Endothelial cell (in vitro differentiated cells): ENCODE measurements around the gene PHRF1. TPM values are rescaled to one million over a fixed set of nuclear protein-coding genes. Genes with fewer than 3 reads are reported as not detected.
"Not testable (repeated sequence)": the region's sequence is repeated elsewhere in the genome, so short reads cannot be mapped to it uniquely, and the experiment has no call there.

ENCODE experiments used
- DNase-seq: peaks from one replicate; pipeline ENCODE4 v3.0.0; 2021; ENCODE audit warnings: low spot score
- H3K27ac Mint-ChIP-seq: one replicate; pipeline ENCODE4 v1.8.0; 2021; ENCODE audit warnings: mixed read lengths, inconsistent platforms; ENCODE audit not compliant: unreplicated experiment
- H3K27me3 Mint-ChIP-seq: one replicate; pipeline ENCODE4 v1.8.0; 2021; ENCODE audit warnings: mild to moderate bottlenecking, moderate library complexity, mixed read lengths, inconsistent platforms; ENCODE audit not compliant: unreplicated experiment
- H3K36me3 Mint-ChIP-seq: one replicate; pipeline ENCODE4 v1.8.0; 2021; ENCODE audit warnings: mild to moderate bottlenecking, low read depth, mixed read lengths, inconsistent platforms; ENCODE audit not compliant: unreplicated experiment
- H3K4me1 Mint-ChIP-seq: one replicate; pipeline ENCODE4 v1.8.0; 2021; ENCODE audit warnings: mild to moderate bottlenecking, mixed read lengths, inconsistent platforms; ENCODE audit not compliant: unreplicated experiment
- H3K4me3 Mint-ChIP-seq: one replicate; pipeline ENCODE4 v1.8.0; 2021; ENCODE audit warnings: mild to moderate bottlenecking, mixed read lengths, inconsistent platforms; ENCODE audit not compliant: unreplicated experiment
- H3K9me3 Mint-ChIP-seq: one replicate; pipeline ENCODE4 v1.8.0; 2021; ENCODE audit warnings: mixed read lengths, inconsistent platforms; ENCODE audit not compliant: unreplicated experiment
- total RNA-seq: library from RNA; stranded (reverse); fragmentation: NEBNext Ultra II Directional; extraction: Animal tissue kit (Norgen Biotek cat#: 25700); gene quantifications from one replicate; pipeline ENCODE4 v1.2.1, GENCODE V29; 2021; ENCODE audit not compliant: unreplicated experiment
- TF ChIP-seq, protein P1 (sequence below): fragments of 200-600 bp; sonication (generic); IDR thresholded peaks from one replicate; pipeline ENCODE4 v1.5.0; 2021; ENCODE audit warnings: antibody characterized with exemption; ENCODE audit not compliant: unreplicated experiment

Gene PHRF1
- total RNA-seq, 1 donor from 2014 or later = 29.5 TPM

DNA sequence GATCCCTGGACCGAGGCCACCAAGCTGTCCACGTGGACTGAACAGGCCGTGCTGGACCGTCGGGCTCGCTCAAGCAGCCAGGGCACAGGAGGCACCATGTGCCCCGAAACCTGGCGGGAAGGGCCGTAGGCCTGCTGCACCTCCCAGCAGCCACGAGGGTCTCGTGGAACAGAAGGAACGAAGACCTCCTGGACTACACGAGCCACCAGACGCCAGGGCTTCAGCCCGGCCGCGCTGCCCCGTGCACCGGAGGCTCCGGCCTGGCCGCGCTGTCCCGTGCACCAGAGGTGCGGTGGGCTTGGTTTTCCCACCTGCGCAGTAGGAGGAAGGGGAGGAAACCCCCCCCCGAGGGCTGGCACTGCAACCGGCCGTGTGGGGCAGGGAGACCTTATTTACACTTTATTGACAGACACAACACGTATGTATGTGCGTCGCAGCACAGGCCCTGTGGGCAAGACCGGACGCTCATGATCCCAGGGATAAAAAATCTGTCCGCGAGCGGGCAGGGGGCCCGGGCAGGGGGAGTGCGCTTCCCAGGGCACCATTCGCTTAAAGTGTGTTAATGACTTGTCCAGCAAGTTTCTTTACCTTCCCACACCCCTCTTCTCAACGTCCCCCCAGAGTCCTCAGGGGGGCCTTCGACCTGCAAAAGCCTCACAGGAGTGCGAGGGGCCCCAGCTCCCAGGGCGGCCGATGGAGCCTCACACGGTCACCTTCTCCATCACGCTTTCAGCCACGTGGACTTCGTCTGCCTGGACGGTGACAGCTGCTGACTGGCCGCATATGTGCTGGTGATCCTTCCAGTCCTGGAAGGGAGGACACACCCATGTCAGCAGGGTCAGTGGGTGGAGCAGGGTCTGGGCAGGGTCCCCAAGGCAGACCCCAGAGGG, 67.8 kb downstream of the PHRF1 start:
- Mint-ChIP-seq H3K36me3 (peaks cover 7% of the 10 kb centered on the region), H3K4me1 (peaks cover 6% of the 10 kb centered on the region), H3K27me3 (peaks cover 14% of the 10 kb centered on the region), H3K27ac (no peak overlapping the region), H3K9me3 (no peaks in the 10 kb centered on the region), H3K4me3 (no peak overlapping the region)
- no peak for DNase-seq
- TF ChIP-seq, protein P1, sequence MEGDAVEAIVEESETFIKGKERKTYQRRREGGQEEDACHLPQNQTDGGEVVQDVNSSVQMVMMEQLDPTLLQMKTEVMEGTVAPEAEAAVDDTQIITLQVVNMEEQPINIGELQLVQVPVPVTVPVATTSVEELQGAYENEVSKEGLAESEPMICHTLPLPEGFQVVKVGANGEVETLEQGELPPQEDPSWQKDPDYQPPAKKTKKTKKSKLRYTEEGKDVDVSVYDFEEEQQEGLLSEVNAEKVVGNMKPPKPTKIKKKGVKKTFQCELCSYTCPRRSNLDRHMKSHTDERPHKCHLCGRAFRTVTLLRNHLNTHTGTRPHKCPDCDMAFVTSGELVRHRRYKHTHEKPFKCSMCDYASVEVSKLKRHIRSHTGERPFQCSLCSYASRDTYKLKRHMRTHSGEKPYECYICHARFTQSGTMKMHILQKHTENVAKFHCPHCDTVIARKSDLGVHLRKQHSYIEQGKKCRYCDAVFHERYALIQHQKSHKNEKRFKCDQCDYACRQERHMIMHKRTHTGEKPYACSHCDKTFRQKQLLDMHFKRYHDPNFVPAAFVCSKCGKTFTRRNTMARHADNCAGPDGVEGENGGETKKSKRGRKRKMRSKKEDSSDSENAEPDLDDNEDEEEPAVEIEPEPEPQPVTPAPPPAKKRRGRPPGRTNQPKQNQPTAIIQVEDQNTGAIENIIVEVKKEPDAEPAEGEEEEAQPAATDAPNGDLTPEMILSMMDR = no peak

DNA sequence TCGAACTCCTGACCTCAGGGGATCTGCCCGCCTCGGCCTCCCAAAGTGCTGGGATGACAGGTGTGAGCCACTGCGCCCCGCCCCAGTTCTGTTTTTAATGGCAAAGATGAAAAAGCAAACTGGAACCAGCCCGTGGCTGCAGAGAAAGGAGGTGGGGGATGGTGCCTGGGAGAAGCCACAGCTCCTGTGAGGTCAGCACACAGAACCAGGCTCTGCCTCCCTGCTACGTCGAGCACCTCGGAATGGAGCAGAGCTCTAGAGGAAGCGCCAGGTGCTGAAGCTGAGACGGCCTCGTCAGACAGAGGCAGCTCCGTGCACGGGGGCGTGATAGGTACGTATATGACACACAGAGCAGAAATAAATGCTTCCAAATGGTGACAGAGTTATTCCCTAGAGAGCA, 69.3 kb downstream of the PHRF1 start:
- no peak overlapping the region for H3K27ac Mint-ChIP-seq
- TF ChIP-seq, protein P1 = no peak

DNA sequence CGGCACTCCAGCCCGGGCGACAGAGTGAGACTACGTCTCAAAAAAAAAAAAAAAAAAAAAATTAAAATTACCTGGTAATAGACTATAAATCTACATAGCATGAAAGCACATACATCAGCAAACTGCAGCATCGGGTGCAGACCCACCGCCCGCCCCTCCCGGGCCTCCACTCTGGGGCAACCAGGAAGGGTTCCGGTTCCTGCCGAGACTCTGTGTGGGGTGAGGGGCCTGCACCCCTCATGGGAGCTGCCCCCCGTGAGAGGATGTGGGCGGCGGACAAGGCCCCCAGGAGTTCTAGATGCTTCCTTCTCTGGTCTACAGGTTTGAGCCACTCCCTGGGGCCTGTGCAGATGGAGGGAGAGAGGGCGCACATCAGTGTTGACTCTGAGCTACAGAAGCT, 69.9 kb downstream of the PHRF1 start:
- DNase-seq = no peak
- H3K36me3 Mint-ChIP-seq = peaks cover 8% of the 10 kb centered on the region
- H3K9me3 Mint-ChIP-seq = no peaks in the 10 kb centered on the region
- peaks cover 3% of the 10 kb centered on the region for H3K4me1 Mint-ChIP-seq
- H3K27ac Mint-ChIP-seq = no peak overlapping the region
- peaks cover 15% of the 10 kb centered on the region for H3K27me3 Mint-ChIP-seq
- TF ChIP-seq, protein P1 = no peak
- H3K4me3 Mint-ChIP-seq = no peak overlapping the region

More for the DNA sequence above, 69.3 kb downstream of the PHRF1 start:
- Mint-ChIP-seq H3K27me3 (peaks cover 15% of the 10 kb centered on the region), H3K4me3 (no peak overlapping the region), H3K9me3 (no peaks in the 10 kb centered on the region), H3K4me1 (peaks cover 3% of the 10 kb centered on the region), H3K36me3 (peaks cover 7% of the 10 kb centered on the region)
- no peak for DNase-seq

DNA sequence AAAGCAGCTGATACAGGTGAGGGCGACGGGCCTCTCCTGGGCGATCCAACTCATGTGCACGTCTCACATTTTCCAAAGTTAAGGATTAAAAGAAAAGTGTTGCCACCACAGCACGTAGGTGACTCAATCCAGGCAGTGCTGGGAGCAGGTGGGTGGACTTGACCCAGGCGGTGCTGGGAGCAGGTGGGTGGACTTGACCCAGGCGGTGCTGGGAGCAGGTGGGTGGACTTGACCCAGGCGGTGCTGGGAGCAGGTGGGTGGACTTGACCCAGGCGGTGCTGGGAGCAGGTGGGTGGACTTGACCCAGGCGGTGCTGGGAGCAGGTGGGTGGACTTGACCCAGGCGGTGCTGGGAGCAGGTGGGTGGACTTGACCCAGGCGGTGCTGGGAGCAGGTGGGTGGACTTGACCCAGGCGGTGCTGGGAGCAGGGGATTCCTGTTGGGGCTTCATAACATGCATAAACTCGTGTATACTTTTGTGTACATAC, 71.4 kb downstream of the PHRF1 start:
- peaks cover 13% of the 10 kb centered on the region for H3K36me3 Mint-ChIP-seq
- not testable (repeated sequence) for H3K4me1 Mint-ChIP-seq, H3K27ac Mint-ChIP-seq, H3K9me3 Mint-ChIP-seq, DNase-seq
- peaks cover 14% of the 10 kb centered on the region for H3K27me3 Mint-ChIP-seq
- H3K4me3 Mint-ChIP-seq = peak overlapping the region; percentile 35

DNA sequence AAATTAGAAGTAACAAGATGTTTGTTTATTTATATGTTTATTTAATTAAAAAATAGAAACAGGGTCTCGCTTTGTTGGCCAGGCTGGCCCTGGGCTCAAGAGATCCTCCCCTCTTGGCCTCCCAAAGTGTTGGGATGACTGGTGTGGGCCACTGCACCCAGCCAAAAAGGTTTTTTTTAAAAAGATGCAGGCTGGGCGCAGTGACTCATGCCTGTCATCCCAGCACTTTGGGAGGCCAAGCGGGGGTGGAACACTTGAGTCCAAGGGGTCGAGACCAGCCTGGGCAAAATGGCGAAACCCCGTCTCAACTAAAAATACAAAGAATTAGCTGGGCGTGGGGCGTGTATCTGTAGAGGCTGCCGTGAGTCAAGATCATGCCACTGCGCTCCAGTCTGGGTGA, 74.2 kb downstream of the PHRF1 start:
- no peaks in the 10 kb centered on the region for H3K9me3 Mint-ChIP-seq
- TF ChIP-seq, protein P1 = no peak
- H3K36me3 Mint-ChIP-seq = peaks cover 20% of the 10 kb centered on the region
- no peak for DNase-seq
- H3K27ac Mint-ChIP-seq = no peak overlapping the region
- H3K27me3 Mint-ChIP-seq = peaks cover 14% of the 10 kb centered on the region
- H3K4me3 Mint-ChIP-seq = no peak overlapping the region
- no peaks in the 10 kb centered on the region for H3K4me1 Mint-ChIP-seq

DNA sequence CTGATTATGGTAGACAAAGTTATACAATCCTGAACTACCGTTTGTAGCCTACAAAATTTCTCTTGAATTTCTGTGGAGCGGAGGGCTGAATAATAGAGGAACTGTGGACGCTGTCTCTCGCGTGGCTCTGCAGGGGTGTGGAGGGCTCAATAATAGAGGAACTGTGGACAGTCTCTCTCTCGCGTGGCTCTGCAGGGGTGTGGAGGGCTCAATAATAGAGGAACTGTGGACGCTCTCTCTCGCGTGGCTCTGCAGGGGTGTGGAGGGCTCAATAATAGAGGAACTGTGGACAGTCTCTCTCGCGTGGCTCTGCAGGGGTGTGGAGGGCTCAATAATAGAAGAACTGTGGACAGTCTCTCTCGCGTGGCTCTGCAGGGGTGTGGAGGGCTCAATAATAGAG, 76.9 kb downstream of the PHRF1 start:
- Mint-ChIP-seq H3K36me3 (peaks cover 22% of the 10 kb centered on the region), H3K27me3 (peaks cover 14% of the 10 kb centered on the region)
- not testable (repeated sequence) for DNase-seq, H3K27ac Mint-ChIP-seq, H3K4me3 Mint-ChIP-seq, H3K9me3 Mint-ChIP-seq, H3K4me1 Mint-ChIP-seq
